A549 (cell line): ENCODE measurements around the gene SLC25A48. TPM values are rescaled to one million over a fixed set of nuclear protein-coding genes. Genes with fewer than 3 reads are reported as not detected.

Source experiments
- ATAC-seq, 2 experiments: fragments of 200-7000 bp in 1 of 2; fragments of >200 bp in 1 of 2; cut with Nextera tagmentation in 1 of 2; cut with Tn5 transposase in 1 of 2; 3 replicates each; pipeline versions ENCODE4 v1.8.0 to v1.9.1; 2018 to 2020; ENCODE audit warnings: mild to moderate bottlenecking in 1 of 2, moderate library complexity in 1 of 2
- CTCF ChIA-PET: fragments of 300-600 bp; sonication (Branson Sonifier 250); formaldehyde crosslinking; extraction: SDS; loops from one replicate; lab custom pipeline; 2021; ENCODE audit warnings: antibody characterized with exemption, inconsistent platforms; lab: Yijun Ruan, JAX
- POLR2A ChIA-PET: fragments of 350-600 bp; formaldehyde crosslinking; extraction: SDS; loops from one replicate; lab custom pipeline; 2021; ENCODE audit warnings: antibody characterized with exemption, inconsistent platforms; lab: Yijun Ruan, JAX
- DNase-seq, 2 experiments: peaks; one replicate each; pipeline versions ENCODE4 v3.0.0 to v3.0.0-alpha.2; 2011 to 2016; ENCODE audit warnings: low read depth in 1 of 2, low spot score in 1 of 2
- FAIRE-seq: peaks from 2 replicates; lab custom pipeline; 2011; peaks lifted over from hg19 to GRCh38; lab: Jason Lieb, UNC
- H3K27ac ChIP-seq, 2 experiments: fragments of >200 bp; sonication (Bioruptor Twin); formaldehyde crosslinking; 3 replicates each; pipeline ENCODE4 v1.5.1; 2016 to 2017
- H3K4me1 ChIP-seq: fragments of >200 bp; sonication (Bioruptor Twin); formaldehyde crosslinking; 3 replicates; pipeline ENCODE4 v1.6.1; 2016
- H3K4me2 ChIP-seq: fragments of >200 bp; sonication (Bioruptor Twin); formaldehyde crosslinking; 3 replicates; pipeline ENCODE4 v1.6.1; 2016
- H3K4me3 ChIP-seq: fragments of >200 bp; sonication (Bioruptor Twin); formaldehyde crosslinking; 3 replicates; pipeline ENCODE4 v1.5.1; 2016
- H3K9me3 ChIP-seq: fragments of >200 bp; sonication (Bioruptor Twin); formaldehyde crosslinking; 3 replicates; pipeline ENCODE4 v1.6.1; 2016
- BCL3 ChIP-seq: fragments of >200 bp; sonication (Bioruptor Twin); formaldehyde crosslinking; IDR thresholded peaks from 3 replicates; pipeline ENCODE4 v1.6.1; 2016
- BHLHE40 ChIP-seq: IDR thresholded peaks from 2 replicates; pipeline ENCODE4 v1.6.1; 2012; ENCODE audit warnings: low read depth, low read length, inconsistent platforms
- CBX2 ChIP-seq: fragments of 200-600 bp; sonication (generic); IDR thresholded peaks from 2 replicates; pipeline ENCODE4 v1.6.1; 2016; ENCODE audit warnings: low read depth, mild to moderate bottlenecking, borderline replicate concordance
- CHD2 ChIP-seq: fragments of 150-350 bp; IDR thresholded peaks from 2 replicates; pipeline ENCODE4 v1.6.1; 2014; ENCODE audit warnings: low read length; ENCODE audit not compliant: partially characterized antibody
- CHD4 ChIP-seq: fragments of 200-600 bp; sonication (generic); IDR thresholded peaks from 2 replicates; pipeline ENCODE4 v1.6.1; 2016; ENCODE audit warnings: antibody characterized with exemption, mild to moderate bottlenecking, borderline replicate concordance
- EP300 ChIP-seq, 2 experiments: fragments of >200 bp; sonication (Bioruptor Twin); formaldehyde crosslinking; IDR thresholded peaks; 2 replicates in 1 of 2; 3 replicates in 1 of 2; pipeline ENCODE4 v1.6.1; 2016 to 2017
- FOXS1 ChIP-seq: fragments of 250-450 bp; sonication (Bioruptor Pico); IDR thresholded peaks from 2 replicates; pipeline ENCODE4 v1.5.0; 2020; ENCODE audit warnings: mild to moderate bottlenecking, moderate library complexity
- GATA3 ChIP-seq: IDR thresholded peaks from 2 replicates; pipeline ENCODE4 v1.6.1; 2012; ENCODE audit warnings: borderline replicate concordance
- HDAC2 ChIP-seq: fragments of 200-600 bp; sonication (generic); IDR thresholded peaks from 2 replicates; pipeline ENCODE4 v1.6.1; 2016
- HES2 ChIP-seq: fragments of >200 bp; sonication (Bioruptor Twin); formaldehyde crosslinking; IDR thresholded peaks from 2 replicates; pipeline ENCODE4 v1.6.1; 2016
- HOXB13 ChIP-seq: fragments of 250-450 bp; sonication (Bioruptor Pico); IDR thresholded peaks from 2 replicates; pipeline ENCODE4 v1.5.0; 2020; ENCODE audit warnings: low read depth, mild to moderate bottlenecking, moderate library complexity
- JUN ChIP-seq, 2 experiments: fragments of >200 bp; sonication (Bioruptor Twin); formaldehyde crosslinking; IDR thresholded peaks; 2 replicates in 1 of 2; 3 replicates in 1 of 2; pipeline ENCODE4 v1.6.1; 2016 to 2017
- JUNB ChIP-seq: fragments of >200 bp; sonication (Bioruptor Twin); formaldehyde crosslinking; IDR thresholded peaks from 2 replicates; pipeline ENCODE4 v1.6.1; 2016
- KDM1A ChIP-seq: fragments of 200-600 bp; sonication (generic); IDR thresholded peaks from 2 replicates; pipeline ENCODE4 v1.6.1; 2016; ENCODE audit warnings: low read depth, mild to moderate bottlenecking
- KDM5A ChIP-seq: fragments of 200-600 bp; sonication (generic); IDR thresholded peaks from 2 replicates; pipeline ENCODE4 v1.6.1; 2016; ENCODE audit warnings: antibody characterized with exemption, mild to moderate bottlenecking
- MAX ChIP-seq: IDR thresholded peaks from 2 replicates; pipeline ENCODE4 v1.6.1; 2012
- MAZ ChIP-seq: fragments of 150-350 bp; IDR thresholded peaks from 2 replicates; pipeline ENCODE4 v1.6.1; 2014; ENCODE audit warnings: antibody characterized with exemption, low read depth, low read length, borderline replicate concordance
- MYC ChIP-seq: IDR thresholded peaks from 2 replicates; pipeline ENCODE4 v1.6.1; 2012; ENCODE audit warnings: mild to moderate bottlenecking, inconsistent platforms, low read length, improper control_type of control experiment, borderline replicate concordance
- NFE2L2 ChIP-seq: fragments of 150-350 bp; conservative IDR thresholded peaks from 2 replicates; pipeline ENCODE4 v1.6.1; 2014; ENCODE audit warnings: low read length
- NR3C1 ChIP-seq: fragments of >200 bp; sonication (Bioruptor Twin); formaldehyde crosslinking; IDR thresholded peaks from 3 replicates; pipeline ENCODE4 v1.6.1; 2017
- RCOR1 ChIP-seq: fragments of 150-350 bp; IDR thresholded peaks from 2 replicates; pipeline ENCODE4 v1.6.1; 2014; ENCODE audit warnings: antibody characterized with exemption, low read length, low read depth
- RFX5 ChIP-seq: fragments of 450-650 bp; IDR thresholded peaks from 2 replicates; pipeline ENCODE4 v1.7.1; 2014; ENCODE audit warnings: antibody characterized with exemption, mild to moderate bottlenecking, moderate library complexity
- RNF2 ChIP-seq: fragments of 200-600 bp; sonication (generic); IDR thresholded peaks from 2 replicates; pipeline ENCODE4 v1.6.1; 2016; ENCODE audit warnings: low read depth, mild to moderate bottlenecking, antibody characterized with exemption, moderate library complexity, borderline replicate concordance
- SMC3 ChIP-seq: fragments of >200 bp; sonication (Bioruptor Twin); formaldehyde crosslinking; IDR thresholded peaks from 3 replicates; pipeline ENCODE4 v1.6.1; 2018; ENCODE audit warnings: inconsistent platforms
- TP53 ChIP-seq: fragments of 250-450 bp; sonication (Bioruptor Pico); IDR thresholded peaks from 2 replicates; pipeline ENCODE4 v1.5.0; 2021; ENCODE audit warnings: mild to moderate bottlenecking, moderate library complexity
- ZNF302 ChIP-seq: fragments of 250-450 bp; sonication (Bioruptor Pico); IDR thresholded peaks from 2 replicates; pipeline ENCODE4 v1.9.0; 2021; ENCODE audit warnings: inconsistent platforms, mild to moderate bottlenecking, moderate library complexity
- ZSCAN20 ChIP-seq: fragments of 250-450 bp; sonication (Bioruptor Pico); IDR thresholded peaks from 2 replicates; pipeline ENCODE4 v1.8.0; 2022; ENCODE audit warnings: mild to moderate bottlenecking, moderate library complexity
- WGBS: methylation state at CpG from one replicate; pipeline ENCODE4 v1.1.6; 2017; ENCODE audit errors: missing lambda C conversion rate; 5-methylcytosine and 5-hydroxymethylcytosine counted together
- polyA plus RNA-seq, 4 experiments: library from polyadenylated mRNA; depleted of rRNA in 3 of 4; stranded (reverse); fragments of >200 nt; fragmentation: RNase III in 1 of 4; extraction: RNeasy Plus Mini Kit Qiagen cat#74134 plus additional on column Dnase treatment in 1 of 4; gene quantifications; 2 replicates in 3 of 4; 3 replicates in 1 of 4; pipeline ENCODE4 v1.2.3, GENCODE V29; 2011 to 2017

Gene SLC25A48
- polyA plus RNA-seq, 2 of the 4 experiments (the other 2 are of a cell fraction): 0.18 TPM; not detected in 1

GRCh38 chr5:135846311-135846710, 11.8 kb downstream of the SLC25A48 start:
- ChIA-PET CTCF (interaction anchor here (0.7 to 2.5 kb wide), 3 partner anchors 16 to 384 kb away, joined by 3 to 12 read pairs (median 3); no protein-coding TSS in a partner anchor), POLR2A (no interaction called here)
- TF ChIP-seq NFE2L2: no peak
- no peak for TF ChIP-seq RFX5
- DNase-seq: no peak
- ATAC-seq: no peak
- H3K27ac ChIP-seq: no peak overlapping the region
- H3K9me3 ChIP-seq: no peaks in the 10 kb centered on the region
- no peak for FAIRE-seq
- no peak overlapping the region for H3K4me3 ChIP-seq
- no peaks in the 10 kb centered on the region for H3K4me1 ChIP-seq
- no peak overlapping the region for H3K4me2 ChIP-seq

- Histone ChIP-seq H3K27ac (no peak overlapping the region), H3K4me2 (no peak overlapping the region), H3K9me3 (no peaks in the 10 kb centered on the region), H3K4me3 (no peak overlapping the region), H3K4me1 (no peaks in the 10 kb centered on the region)
- DNase-seq: no peak
- no peak for ATAC-seq
- 75% methylated on average over 1 of the region's 1 CpG for WGBS
- POLR2A ChIA-PET: no interaction called here
- no peak for TF ChIP-seq HDAC2
- TF ChIP-seq HOXB13 (CRISPR knock-in tag): no peak
- no peak for TF ChIP-seq JUNB
- no peak for TF ChIP-seq MAX
- no peak for TF ChIP-seq EP300 (IDR thresholded peaks at IDR 0.05)
- no peak for TF ChIP-seq ZSCAN20
- TF ChIP-seq FOXS1 (CRISPR knock-in tag): no peak
- no peak for TF ChIP-seq RNF2
- TF ChIP-seq GATA3: no peak
- CTCF ChIA-PET: no interaction called here
- FAIRE-seq: no peak
These were observed 13.5 kb downstream of the SLC25A48 start for GRCh38 chr5:135847976-135848375.

GRCh38 chr5:135850231-135850630, 15.8 kb downstream of the SLC25A48 start:
- Histone ChIP-seq H3K4me1 (no peaks in the 10 kb centered on the region), H3K4me2 (no peak overlapping the region), H3K4me3 (no peak overlapping the region), H3K9me3 (peaks cover 4% of the 10 kb centered on the region; the same call in 1 of the 3 replicates), H3K27ac (no peak overlapping the region)
- CTCF ChIA-PET: interaction anchor here (0.9 to 1.9 kb wide), 3 partner anchors 18 to 384 kb away, joined by 3 to 6 read pairs (median 4); no protein-coding TSS in a partner anchor
- no peak for FAIRE-seq
- POLR2A ChIA-PET: no interaction called here
- ATAC-seq: no peak; a peak in 1 of 6 replicates
- TF ChIP-seq CHD2 (no peak), HES2 (no peak), JUN (IDR thresholded peaks at IDR 0.05) (no peak), MAX (no peak), KDM1A (no peak), RNF2 (no peak), TP53 (CRISPR knock-in tag) (no peak), CBX2 (no peak), MAZ (no peak), ZNF302 (CRISPR knock-in tag) (no peak), MYC (no peak), NR3C1 (no peak), KDM5A (no peak)
- WGBS: 66% methylated on average over 9 of the region's 9 CpGs
- no peak for DNase-seq

GRCh38 chr5:135850671-135851070, 16.2 kb downstream of the SLC25A48 start:
- FAIRE-seq: no peak

More at GRCh38 chr5:135850671-135851070, 16.2 kb downstream of the SLC25A48 start:
- 67% methylated on average over 6 of the region's 6 CpGs for WGBS
- Histone ChIP-seq H3K4me2 (no peak overlapping the region), H3K4me3 (no peak overlapping the region), H3K4me1 (no peaks in the 10 kb centered on the region), H3K27ac (no peak overlapping the region), H3K9me3 (peaks cover 4% of the 10 kb centered on the region; the same call in 1 of the 3 replicates)
- DNase-seq: no peak
- ChIA-PET CTCF (interaction anchor here (0.9 to 1.8 kb wide), 2 partner anchors 18 to 21 kb away, joined by 3 to 6 read pairs; no protein-coding TSS in a partner anchor), POLR2A (no interaction called here)
- no peak for ATAC-seq
- no peak for TF ChIP-seq RCOR1
- no peak for TF ChIP-seq TP53 (CRISPR knock-in tag)
- no peak for TF ChIP-seq MAZ
- TF ChIP-seq JUN (IDR thresholded peaks at IDR 0.05): no peak
- no peak for TF ChIP-seq NR3C1
- TF ChIP-seq BHLHE40: no peak
- TF ChIP-seq CHD2: no peak
- no peak for TF ChIP-seq ZSCAN20
- TF ChIP-seq CHD4: no peak
- no peak for TF ChIP-seq HDAC2
- no peak for TF ChIP-seq SMC3
- TF ChIP-seq BCL3: no peak
